ENCODE results near the gene CXCL14.

DNA sequence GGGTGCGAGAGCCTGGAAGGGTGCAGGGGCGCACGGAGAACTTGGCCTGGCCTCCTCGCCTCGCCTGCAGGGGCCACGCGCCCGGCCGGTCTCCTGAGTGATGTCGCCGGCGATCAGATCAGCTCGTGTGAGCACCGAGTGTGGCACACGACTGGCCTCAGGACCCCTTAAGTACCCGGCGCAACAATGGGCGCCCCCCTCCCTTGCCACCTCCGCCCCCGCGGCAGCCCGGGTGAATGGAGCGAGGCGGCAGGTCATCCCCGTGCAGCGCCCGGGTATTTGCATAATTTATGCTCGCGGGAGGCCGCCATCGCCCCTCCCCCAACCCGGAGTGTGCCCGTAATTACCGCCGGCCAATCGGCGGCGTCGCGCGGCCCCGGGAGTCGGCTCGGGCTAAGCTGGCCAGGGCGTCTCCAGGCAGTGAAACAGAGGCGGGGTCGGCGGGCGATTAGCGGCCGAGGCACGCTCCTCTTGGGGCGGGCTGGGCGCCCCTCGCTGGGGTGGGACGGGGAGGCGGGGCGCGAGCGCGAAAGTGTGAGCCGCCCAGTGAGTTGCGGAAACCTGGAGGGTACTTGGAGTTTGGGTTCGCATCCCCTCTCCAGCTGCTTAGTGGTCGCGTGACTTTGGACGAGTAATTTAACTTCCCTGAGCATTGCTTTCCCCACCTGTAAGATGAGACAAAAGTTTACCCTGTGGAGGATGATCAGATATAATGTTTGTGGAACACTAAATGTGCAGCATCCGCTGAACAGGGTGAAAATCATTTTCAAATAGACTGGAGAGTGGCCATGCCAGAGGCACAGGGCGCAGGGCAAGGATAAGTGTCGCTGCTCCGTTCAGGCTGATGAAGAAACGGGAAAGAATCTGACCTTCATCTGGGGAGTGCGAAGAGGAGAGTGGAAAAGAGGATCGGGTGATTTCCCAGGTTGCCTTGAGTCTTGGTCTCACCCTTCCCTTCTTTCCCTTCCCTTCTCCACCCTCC lies 42.7 kb downstream of the CXCL14 start, which contains the start of gene NEUROG1:
- TF ChIP-seq CTCF (conservative IDR thresholded peaks at IDR 0.05; ENCODE audit: low read depth, low read length) (no peak), EZH2 (IDR thresholded peaks at IDR 0.05; ENCODE audit: borderline replicate concordance, low read depth, low read length, poor library complexity, severe bottlenecking) (peak; percentile 82)
